Activated naive CD4-positive, alpha-beta T cell treated with anti-CD3 and anti-CD28 coated beads, Interleukin-2, amount 50 U/mL, for 72 hours (primary cell): ENCODE results near the gene RMND5B. TPM values are rescaled to one million over a fixed set of nuclear protein-coding genes. Genes with fewer than 3 reads are reported as not detected.
"Not testable (repeated sequence)": the region's sequence is repeated elsewhere in the genome, so short reads cannot be mapped to it uniquely, and the experiment has no call there.

Experiments used
- ATAC-seq, 2 donors: fragments of 150-1000 bp; cut with Tn5 transposase; 2 replicates each; pipeline ENCODE4 v1.10.0; 2021; ENCODE audit warnings: mild to moderate bottlenecking in 2 of 2, moderate library complexity in 2 of 2
- DNase-seq, 2 donors: peaks; one replicate each; pipeline ENCODE4 v3.0.0; 2021 to 2022; ENCODE audit warnings: low spot score in 2 of 2
- H3K27ac Mint-ChIP-seq, 2 donors: one replicate each; pipeline ENCODE4 v1.8.0; 2022; ENCODE audit warnings: mild to moderate bottlenecking in 2 of 2, mixed read lengths in 2 of 2
- H3K36me3 Mint-ChIP-seq, 2 donors: one replicate each; pipeline ENCODE4 v1.8.0; 2022; ENCODE audit warnings: mixed read lengths in 2 of 2
- H3K9me3 Mint-ChIP-seq, 2 donors: one replicate each; pipeline ENCODE4 v1.8.0; 2022; ENCODE audit warnings: mixed read lengths in 2 of 2
- total RNA-seq, 2 donors: library from RNA; stranded (reverse); gene quantifications; one replicate each; pipeline ENCODE4 v1.2.3, GENCODE V29; 2022

Gene RMND5B
- total RNA-seq, 2 donors from 2014 or later = 29.2 to 34.0 TPM

DNA sequence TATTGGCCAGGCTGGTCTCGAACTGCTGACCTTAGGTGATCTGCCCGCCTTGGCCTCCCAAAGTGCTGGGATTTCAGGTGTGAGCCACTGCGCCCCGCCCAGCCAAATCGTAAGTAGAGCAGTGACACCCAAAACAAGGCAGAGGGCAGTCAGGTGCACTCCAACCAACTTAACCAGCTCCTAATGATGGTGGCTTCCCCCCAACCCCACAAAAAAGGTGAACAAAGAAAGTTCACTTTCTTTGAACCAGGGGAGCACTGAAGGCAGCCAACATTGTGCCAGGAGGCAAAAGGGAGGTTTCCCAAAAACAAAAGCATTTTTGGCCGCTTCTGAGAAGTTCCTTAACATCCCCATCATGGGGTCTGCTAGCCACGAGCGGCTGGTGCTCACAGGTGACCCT lies 46.8 kb downstream of the RMND5B start:
- ATAC-seq (no peak), DNase-seq (no peak)
- H3K9me3 Mint-ChIP-seq = no peaks in the 10 kb centered on the region

DNA sequence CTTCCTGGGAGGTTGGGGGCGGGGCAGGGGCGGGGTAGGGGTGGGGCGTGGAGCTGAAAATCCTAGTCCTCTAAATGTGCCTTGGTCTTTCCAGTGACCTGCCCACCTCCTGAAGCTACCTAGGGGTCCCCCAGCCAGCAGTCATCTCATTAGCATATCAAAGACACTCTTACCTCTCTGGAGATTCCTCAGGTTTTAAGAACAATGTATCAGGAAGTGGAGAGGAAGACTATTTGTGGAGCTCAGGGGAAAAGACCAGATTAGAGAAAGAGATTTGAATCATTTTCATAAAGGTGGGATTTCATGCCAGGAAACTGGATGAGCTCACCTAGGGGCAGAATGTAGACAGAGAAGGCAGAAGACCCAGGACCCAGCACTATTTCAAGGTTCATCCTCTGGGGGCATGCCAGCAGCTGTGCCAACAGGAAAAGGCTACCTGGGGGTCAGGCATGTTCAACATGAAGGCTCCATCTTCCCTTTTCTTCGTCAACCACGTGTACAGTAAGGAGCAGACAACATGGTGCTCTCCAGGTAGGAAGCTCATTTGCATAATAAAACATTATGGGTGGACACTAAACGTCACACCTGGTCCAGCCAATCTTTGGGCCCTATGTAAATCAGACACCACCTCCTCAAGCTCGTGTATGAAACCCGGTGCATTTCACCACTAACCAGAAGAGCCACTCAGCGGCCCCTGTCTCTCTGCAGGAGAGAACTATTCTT lies 49.5 kb downstream of the RMND5B start:
- no peak for DNase-seq
- no peaks in the 10 kb centered on the region for H3K9me3 Mint-ChIP-seq
- ATAC-seq = no peak
- no peak overlapping the region for H3K27ac Mint-ChIP-seq
- no peaks in the 10 kb centered on the region for H3K36me3 Mint-ChIP-seq

More for the DNA sequence above, 46.8 kb downstream of the RMND5B start:
- H3K27ac Mint-ChIP-seq = no peak overlapping the region
- no peaks in the 10 kb centered on the region for H3K36me3 Mint-ChIP-seq

DNA sequence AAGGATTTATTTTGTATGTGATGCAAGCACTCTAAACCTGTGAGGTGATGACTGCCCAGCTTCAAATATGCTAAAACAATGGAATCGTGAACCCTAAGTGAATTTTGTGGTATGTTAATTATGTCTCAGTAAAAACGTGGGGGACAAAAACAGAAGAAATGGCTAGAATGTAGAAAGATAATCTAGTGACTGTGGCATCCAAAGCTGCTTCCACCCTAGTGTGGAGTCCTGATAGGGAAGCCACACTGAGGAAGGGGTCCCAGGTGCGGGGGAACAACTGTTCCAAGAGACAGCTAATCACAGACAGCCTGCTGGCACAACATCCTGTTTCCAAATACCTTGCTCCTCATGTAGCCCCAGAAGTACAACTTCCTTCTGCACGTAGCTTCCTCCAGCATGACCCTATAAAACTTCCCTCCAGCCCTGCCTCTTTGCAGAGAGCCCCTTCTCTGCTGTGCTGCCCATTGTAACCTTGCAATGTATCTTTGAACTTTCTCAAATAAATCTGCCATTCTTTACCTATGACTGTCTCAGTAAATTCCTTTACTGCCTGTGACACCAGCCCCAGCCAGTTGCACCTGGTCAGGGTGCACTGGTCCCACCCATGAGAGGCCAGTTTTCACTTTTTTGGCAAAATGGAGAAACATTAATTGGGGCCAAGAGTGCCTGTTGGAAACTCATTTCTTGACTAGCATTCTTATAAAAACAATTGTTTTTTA lies 51.5 kb downstream of the RMND5B start:
- peak overlapping the region in 1 of 2 donors; percentile 48 for H3K27ac Mint-ChIP-seq
- ATAC-seq = no peak
- no peaks in the 10 kb centered on the region for H3K9me3 Mint-ChIP-seq

DNA sequence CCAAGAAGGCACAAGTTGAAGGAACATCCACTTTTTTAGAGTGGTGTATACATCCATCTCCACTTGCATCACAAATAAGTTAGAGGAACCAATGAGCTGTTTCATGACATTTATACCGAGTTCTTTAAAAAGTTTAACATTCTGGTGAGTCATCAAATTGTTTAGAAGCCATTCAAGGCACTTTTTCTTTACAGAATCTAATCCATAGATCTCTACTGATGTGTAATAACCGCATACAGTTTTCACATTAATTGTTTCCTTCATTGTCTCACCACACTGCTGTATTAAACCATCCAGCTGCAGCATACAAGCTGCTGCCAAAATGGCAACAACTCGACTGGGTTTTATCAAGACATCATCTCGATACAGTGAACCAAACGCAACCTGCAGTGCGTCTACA lies 55.6 kb downstream of the RMND5B start:
- ATAC-seq (no peak), DNase-seq (no peak)
- no peak overlapping the region for H3K27ac Mint-ChIP-seq
- H3K9me3 Mint-ChIP-seq = no peaks in the 10 kb centered on the region
- H3K36me3 Mint-ChIP-seq = no peaks in the 10 kb centered on the region

More for the DNA sequence above, 51.5 kb downstream of the RMND5B start:
- no peak for DNase-seq
- H3K36me3 Mint-ChIP-seq = no peaks in the 10 kb centered on the region

DNA sequence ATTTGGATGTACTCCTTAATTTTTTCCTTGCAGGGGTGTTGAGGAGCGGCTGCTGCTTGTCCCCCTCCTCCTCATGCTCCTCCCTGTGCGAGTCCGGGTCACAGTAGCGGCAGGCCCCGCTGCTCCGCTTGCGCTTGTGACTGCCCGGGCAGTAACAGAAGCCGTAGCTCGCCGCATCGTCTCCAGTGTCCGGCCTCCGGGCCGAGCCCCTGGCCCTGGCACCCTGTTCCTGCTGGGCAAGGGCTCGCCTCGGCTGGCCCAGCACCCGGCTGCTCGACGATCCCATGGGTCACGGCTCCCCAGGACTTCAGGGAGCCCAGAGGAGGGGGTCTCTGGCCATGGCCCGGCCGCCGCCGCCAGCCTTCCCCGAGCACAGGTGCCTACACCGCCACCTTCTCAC lies 56.2 kb downstream of the RMND5B start, which contains the start of gene GMCL2:
GMCL2 (minus strand) TSS at position 358 of the 400 bp plus-strand sequence; CDS start at position 286, 72 bp downstream.
- Mint-ChIP-seq H3K9me3 (no peaks in the 10 kb centered on the region), H3K27ac (no peak within 1 kb of the TSS), H3K36me3 (no peaks in the 10 kb centered on the region)
- no peak for DNase-seq
- ATAC-seq = no peak

DNA sequence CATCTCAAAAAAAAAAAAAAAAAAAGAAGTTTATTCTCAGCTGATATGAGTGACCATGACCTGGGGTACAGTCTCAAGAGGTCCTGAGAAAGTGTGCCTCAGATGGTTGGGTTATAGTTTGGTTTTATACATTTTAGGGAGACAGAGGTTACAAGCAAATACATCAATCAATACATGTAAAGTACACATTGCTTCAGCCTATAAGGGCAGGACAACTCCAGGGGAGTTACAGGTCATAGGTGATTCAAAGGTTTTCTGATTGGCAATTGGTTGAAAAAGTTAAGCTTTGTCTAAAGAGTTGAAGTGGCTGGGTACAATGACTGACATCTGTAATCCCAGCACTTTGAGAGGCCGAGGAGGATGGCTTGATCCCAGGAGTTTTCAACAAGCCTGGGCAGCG lies 58.6 kb downstream of the RMND5B start:
- no peak for DNase-seq
- no peaks in the 10 kb centered on the region for H3K9me3 Mint-ChIP-seq

DNA sequence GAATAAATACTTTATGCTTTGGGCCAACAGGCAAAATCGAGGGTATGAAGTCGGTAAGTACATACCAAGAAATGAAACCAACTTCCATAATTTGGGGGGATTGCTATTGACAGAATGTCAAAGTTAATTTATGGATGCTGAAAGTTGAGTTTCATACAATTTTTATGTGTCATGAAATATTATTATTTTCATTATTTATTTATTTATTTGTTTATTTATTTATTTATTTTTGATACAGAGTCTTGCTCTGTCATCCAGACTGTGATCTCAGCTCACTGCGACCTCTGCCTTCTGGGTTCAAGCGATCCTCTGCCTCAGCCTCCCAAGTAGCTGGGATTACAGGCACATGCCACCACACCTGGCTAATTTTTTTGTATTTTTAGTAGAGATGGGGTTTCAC lies 60.8 kb downstream of the RMND5B start:
- no peak for DNase-seq
- Mint-ChIP-seq H3K27ac (no peak overlapping the region), H3K36me3 (peaks cover 0 to 6% of the 10 kb centered on the region in 2 donors), H3K9me3 (no peaks in the 10 kb centered on the region)
- ATAC-seq = no peak

More for the DNA sequence above, 58.6 kb downstream of the RMND5B start:
- Mint-ChIP-seq H3K36me3 (peaks cover 0 to 6% of the 10 kb centered on the region in 2 donors), H3K27ac (no peak overlapping the region)
- ATAC-seq = no peak

DNA sequence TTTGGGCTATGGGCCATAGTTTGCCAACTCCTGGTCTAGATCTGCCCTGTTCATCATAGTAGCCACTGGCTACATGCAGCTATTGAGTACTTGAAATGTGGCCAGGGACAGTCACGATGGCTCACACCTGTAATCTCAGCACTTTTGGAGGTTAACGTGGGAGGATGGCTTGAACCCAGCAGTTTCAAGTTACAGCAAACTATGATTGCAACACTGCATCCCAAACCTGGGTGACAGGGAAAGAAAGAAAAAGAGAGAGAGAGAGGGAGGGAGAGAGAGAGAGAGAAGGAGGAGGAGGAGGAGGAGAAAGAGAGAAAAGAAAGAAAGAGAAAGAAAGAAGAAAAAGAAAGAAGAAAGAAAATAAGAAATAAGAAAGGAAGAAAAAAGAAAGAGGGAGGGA lies 61.4 kb downstream of the RMND5B start:
- DNase-seq (no peak), ATAC-seq (no peak)
- Mint-ChIP-seq H3K36me3 (peaks cover 0 to 6% of the 10 kb centered on the region in 2 donors), H3K27ac (no peak overlapping the region), H3K9me3 (no peaks in the 10 kb centered on the region)

- no peak for ATAC-seq
- DNase-seq = no peak
- H3K9me3 Mint-ChIP-seq = no peaks in the 10 kb centered on the region
- H3K27ac Mint-ChIP-seq = no peak overlapping the region
- peaks cover 0 to 6% of the 10 kb centered on the region in 2 donors for H3K36me3 Mint-ChIP-seq
Measured at GRCh38 chr5:178192787-178193186, 62.0 kb downstream of the RMND5B start.

- no peaks in the 10 kb centered on the region for H3K9me3 Mint-ChIP-seq
- no peak for ATAC-seq
- H3K27ac Mint-ChIP-seq = no peak overlapping the region
- DNase-seq = no peak
- H3K36me3 Mint-ChIP-seq = peaks cover 0 to 6% of the 10 kb centered on the region in 2 donors
Measured at GRCh38 chr5:178193251-178193809, 62.5 kb downstream of the RMND5B start.

- DNase-seq (peak in 1 of 2 donors; percentile 46), ATAC-seq (peak in 1 of 2 donors; percentile 46)
- Mint-ChIP-seq H3K9me3 (no peaks in the 10 kb centered on the region), H3K36me3 (peaks cover 0 to 6% of the 10 kb centered on the region in 2 donors), H3K27ac (no peak overlapping the region)
Measured at GRCh38 chr5:178194026-178194425, 63.2 kb downstream of the RMND5B start.

DNA sequence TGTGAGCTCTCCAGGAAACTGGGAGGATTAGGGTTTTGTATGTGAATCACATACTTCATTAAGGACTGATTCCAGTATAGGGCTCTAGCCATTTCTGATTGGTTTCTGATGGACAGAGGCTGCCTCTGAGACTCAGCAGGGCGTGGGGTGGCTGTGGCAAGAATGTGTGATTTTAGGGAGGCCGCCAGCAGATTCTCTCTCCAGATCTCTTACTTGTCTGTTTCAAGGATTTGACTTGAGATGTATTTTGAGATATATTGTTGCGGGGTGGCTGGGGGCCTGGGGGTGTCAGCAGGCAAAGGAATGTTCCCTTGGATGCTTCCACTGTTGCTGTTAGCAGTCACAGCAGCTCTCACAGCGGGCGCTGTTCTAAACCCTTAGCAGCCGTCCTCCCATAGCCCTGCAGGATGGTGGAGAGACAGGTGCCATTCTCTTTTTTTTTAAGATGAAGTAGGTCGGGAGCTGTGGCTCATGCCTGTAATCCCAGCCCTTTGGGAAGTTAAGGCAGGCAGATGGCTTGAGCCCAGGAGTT lies 65.5 kb downstream of the RMND5B start:
- ATAC-seq (no peak), DNase-seq (no peak)
- Mint-ChIP-seq H3K27ac (no peak overlapping the region), H3K36me3 (peaks cover 0 to 6% of the 10 kb centered on the region in 2 donors), H3K9me3 (no peaks in the 10 kb centered on the region)

- H3K36me3 Mint-ChIP-seq = peaks cover 0 to 6% of the 10 kb centered on the region in 2 donors
- H3K9me3 Mint-ChIP-seq = no peaks in the 10 kb centered on the region
- no peak for ATAC-seq
- H3K27ac Mint-ChIP-seq = no peak overlapping the region
- no peak for DNase-seq
Measured at GRCh38 chr5:178196986-178197385, 66.2 kb downstream of the RMND5B start.

DNA sequence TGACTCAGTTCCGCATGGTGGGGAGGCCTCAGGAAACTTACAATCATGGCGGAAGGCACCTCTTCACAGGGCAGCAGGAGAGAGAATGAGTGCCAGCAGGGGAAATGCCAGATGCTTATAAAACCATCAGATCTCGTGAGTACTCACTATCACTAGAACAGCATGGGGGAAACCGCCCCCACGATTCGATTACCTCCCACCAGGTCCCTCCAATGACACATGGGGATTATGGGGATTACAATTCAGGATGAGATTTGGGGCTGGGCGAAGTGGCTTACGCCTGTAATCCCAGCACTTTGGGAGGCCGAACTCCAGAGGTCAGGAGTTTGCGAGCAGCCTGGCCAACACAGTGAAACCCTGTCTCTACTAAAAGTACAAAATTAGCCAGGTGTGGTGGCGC lies 67.3 kb downstream of the RMND5B start:
- not testable (repeated sequence) for H3K9me3 Mint-ChIP-seq, H3K27ac Mint-ChIP-seq, ATAC-seq, H3K36me3 Mint-ChIP-seq
- DNase-seq = peak in 1 of 2 donors; percentile 20

GRCh38 chr5:178198706-178199105 lies 67.9 kb downstream of the RMND5B start:
- ATAC-seq (no peak), DNase-seq (peak in 1 of 2 donors; percentile 16)
- peak overlapping the region in 1 of 2 donors; percentile 74 for H3K27ac Mint-ChIP-seq
- H3K9me3 Mint-ChIP-seq = no peaks in the 10 kb centered on the region
- H3K36me3 Mint-ChIP-seq = no peaks in the 10 kb centered on the region

DNA sequence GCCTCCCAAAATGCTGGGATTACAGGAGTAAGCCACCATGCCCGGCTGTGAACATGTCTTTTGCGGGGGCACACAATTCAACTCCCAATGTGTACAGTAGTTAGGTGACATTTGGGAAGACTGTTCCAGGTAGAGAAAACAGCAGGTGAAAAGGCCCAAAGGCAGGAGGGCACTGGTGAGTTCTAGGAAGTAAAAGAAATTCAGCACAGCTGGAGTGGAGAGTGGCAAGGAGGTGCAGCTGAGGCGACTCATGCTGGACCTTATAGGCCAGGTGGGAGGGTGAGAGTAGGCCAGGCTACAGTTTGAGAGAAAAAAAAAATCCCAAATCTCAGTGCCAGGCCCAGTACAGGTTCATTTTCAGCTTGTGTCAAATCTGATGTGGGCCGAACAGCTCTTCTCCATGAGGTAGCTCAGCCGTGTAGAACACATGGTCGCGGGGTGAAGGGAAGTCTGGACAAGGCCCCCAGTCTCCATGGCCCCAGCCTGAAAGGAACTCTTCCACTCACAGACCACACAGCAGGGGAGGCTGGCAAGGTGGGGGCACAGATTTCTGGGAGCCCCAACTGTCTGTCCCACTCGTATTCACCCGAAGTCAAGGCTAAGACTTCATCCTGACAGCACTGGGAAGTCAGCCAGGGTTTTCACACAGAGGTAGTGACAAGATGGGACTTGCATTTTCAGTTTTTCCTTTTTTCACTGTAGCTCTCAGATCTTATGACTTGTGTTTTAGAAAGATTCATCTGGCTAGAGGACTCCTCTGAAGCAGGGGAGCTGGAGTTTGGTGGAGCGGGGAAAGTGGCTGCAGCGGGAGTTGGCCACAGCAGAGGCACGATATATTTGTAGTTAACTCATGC lies 69.0 kb downstream of the RMND5B start:
- H3K36me3 Mint-ChIP-seq = peaks cover 6% of the 10 kb centered on the region in 2 donors
- H3K27ac Mint-ChIP-seq = no peak overlapping the region
- no peak for ATAC-seq
- no peaks in the 10 kb centered on the region for H3K9me3 Mint-ChIP-seq
- DNase-seq = no peak
